ENCODE data around the gene BPIFB6.

Gene BPIFB6, protein sequence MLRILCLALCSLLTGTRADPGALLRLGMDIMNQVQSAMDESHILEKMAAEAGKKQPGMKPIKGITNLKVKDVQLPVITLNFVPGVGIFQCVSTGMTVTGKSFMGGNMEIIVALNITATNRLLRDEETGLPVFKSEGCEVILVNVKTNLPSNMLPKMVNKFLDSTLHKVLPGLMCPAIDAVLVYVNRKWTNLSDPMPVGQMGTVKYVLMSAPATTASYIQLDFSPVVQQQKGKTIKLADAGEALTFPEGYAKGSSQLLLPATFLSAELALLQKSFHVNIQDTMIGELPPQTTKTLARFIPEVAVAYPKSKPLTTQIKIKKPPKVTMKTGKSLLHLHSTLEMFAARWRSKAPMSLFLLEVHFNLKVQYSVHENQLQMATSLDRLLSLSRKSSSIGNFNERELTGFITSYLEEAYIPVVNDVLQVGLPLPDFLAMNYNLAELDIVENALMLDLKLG

DNA sequence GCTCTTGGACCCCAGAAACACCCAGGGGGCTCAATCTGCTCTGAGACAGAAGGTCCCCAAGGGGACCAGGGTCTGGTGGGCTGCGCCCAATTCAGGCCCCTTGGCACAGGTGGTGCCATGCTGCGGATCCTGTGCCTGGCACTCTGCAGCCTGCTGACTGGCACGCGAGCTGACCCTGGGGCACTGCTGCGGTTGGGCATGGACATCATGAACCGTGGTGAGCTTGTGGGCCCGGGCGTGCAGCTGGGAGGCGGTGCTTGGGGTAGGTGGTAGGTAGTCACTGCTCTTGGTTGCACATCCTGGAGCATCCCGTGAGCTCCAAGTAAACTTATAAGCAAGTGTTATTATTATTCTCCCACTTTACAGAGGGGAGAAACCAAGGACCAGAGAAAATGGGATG lies at the start of gene BPIFB6:
TSS of gene BPIFB6 (plus strand) at position 118 of the 400 bp plus-strand sequence. CDS start at position 118, 0 bp downstream.
- no peak within 1 kb of the TSS for H3K4me3 ChIP-seq (ENCODE audit: low read length)
- no peaks in the 10 kb centered on the region for H3K4me1 ChIP-seq (ENCODE audit: control insufficient read depth, low read length)
- no peaks in the 10 kb centered on the region for H3F3A ChIP-seq (ENCODE audit: control insufficient read depth, insufficient read depth)
- no peak for TF ChIP-seq EZH2phosphoT487 (IDR thresholded peaks at IDR 0.05; ENCODE audit: borderline replicate concordance, low read length)
- TF ChIP-seq, protein P1, sequence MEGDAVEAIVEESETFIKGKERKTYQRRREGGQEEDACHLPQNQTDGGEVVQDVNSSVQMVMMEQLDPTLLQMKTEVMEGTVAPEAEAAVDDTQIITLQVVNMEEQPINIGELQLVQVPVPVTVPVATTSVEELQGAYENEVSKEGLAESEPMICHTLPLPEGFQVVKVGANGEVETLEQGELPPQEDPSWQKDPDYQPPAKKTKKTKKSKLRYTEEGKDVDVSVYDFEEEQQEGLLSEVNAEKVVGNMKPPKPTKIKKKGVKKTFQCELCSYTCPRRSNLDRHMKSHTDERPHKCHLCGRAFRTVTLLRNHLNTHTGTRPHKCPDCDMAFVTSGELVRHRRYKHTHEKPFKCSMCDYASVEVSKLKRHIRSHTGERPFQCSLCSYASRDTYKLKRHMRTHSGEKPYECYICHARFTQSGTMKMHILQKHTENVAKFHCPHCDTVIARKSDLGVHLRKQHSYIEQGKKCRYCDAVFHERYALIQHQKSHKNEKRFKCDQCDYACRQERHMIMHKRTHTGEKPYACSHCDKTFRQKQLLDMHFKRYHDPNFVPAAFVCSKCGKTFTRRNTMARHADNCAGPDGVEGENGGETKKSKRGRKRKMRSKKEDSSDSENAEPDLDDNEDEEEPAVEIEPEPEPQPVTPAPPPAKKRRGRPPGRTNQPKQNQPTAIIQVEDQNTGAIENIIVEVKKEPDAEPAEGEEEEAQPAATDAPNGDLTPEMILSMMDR (IDR thresholded peaks at IDR 0.05; ENCODE audit: low read depth, low read length, poor library complexity, severe bottlenecking): no peak
- no peak within 1 kb of the TSS for H3K27ac ChIP-seq (ENCODE audit: low read depth, low read length)
- H3K27me3 ChIP-seq (ENCODE audit: control insufficient read depth, low read length): no peaks in the 10 kb centered on the region
- no peaks in the 10 kb centered on the region for H3K9me2 ChIP-seq (replicated peaks; ENCODE audit: control insufficient read depth, low read length)
- H4K20me1 ChIP-seq (ENCODE audit: control insufficient read depth, insufficient read depth, low read depth, low read length): no peaks in the 10 kb centered on the region
- no peaks in the 10 kb centered on the region for H3K36me3 ChIP-seq (ENCODE audit: control insufficient read depth, low read length)
- H3K4me2 ChIP-seq (ENCODE audit: low read length): no peak within 1 kb of the TSS
- no peaks in the 10 kb centered on the region for H3K9me3 ChIP-seq (ENCODE audit: control insufficient read depth, insufficient read depth, low read length)
- H3K79me2 ChIP-seq (ENCODE audit: control insufficient read depth, low read length): no peaks in the 10 kb centered on the region

DNA sequence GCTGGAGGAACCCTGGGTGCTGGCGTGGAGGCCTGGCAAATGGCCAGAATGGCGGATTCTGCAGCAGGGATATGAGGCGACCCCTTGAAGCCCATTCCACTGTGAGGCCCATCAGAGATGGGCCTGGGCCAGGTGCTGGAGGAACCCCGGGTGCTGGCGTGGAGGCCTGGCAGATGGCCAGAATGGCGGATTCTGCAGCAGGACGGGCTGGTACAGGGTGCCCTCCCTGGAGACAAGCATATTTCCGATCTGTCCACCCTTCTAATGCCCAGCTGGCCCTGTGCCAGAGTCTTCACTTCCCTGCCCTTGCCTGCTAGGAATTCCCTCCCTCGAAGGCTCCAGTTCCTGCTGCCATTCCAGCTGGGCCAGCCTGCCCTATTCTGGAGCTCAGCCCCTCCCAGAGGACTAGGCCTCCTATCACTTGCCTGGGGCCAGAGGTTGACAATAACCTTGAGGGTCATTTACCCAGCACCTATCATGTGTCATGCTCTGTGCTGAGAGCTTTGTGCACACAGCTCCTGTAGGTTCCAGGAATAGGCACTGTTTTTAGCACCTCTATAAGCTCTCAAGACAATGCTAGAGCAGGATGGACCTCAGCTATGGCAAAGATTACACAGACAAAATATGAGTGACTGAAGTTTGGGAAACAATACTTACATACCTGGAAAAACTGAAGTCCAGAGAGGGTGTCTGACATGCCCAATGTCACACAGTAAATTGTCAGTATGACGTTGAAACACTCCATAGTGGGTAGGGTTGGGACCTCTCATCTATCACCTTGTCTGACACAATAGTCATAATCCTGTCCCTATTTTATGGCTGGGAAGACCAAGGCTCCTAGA lies 48.6 kb upstream of the BPIFB6 start:
- no peak overlapping the region for H3K4me2 ChIP-seq (ENCODE audit: low read length)
- 0 out of 2 replicates have a peak, but pooled peaks cover 3% of the 10 kb centered on the region for H3K27me3 ChIP-seq (ENCODE audit: control insufficient read depth, low read length)
- H3K9me2 ChIP-seq (replicated peaks; ENCODE audit: control insufficient read depth, low read length): no peaks in the 10 kb centered on the region
- H3K4me3 ChIP-seq (ENCODE audit: low read length): no peak overlapping the region
- H3K79me2 ChIP-seq (ENCODE audit: control insufficient read depth, low read length): no peaks in the 10 kb centered on the region
- no peaks in the 10 kb centered on the region for H3F3A ChIP-seq (ENCODE audit: control insufficient read depth, insufficient read depth)
- H3K4me1 ChIP-seq (ENCODE audit: control insufficient read depth, low read length): no peaks in the 10 kb centered on the region
- H3K36me3 ChIP-seq (ENCODE audit: control insufficient read depth, low read length): no peaks in the 10 kb centered on the region
- H3K27ac ChIP-seq (ENCODE audit: low read depth, low read length): no peak overlapping the region
- no peaks in the 10 kb centered on the region for H4K20me1 ChIP-seq (ENCODE audit: control insufficient read depth, insufficient read depth, low read depth, low read length)
- H3K9me3 ChIP-seq (ENCODE audit: control insufficient read depth, insufficient read depth, low read length): no peaks in the 10 kb centered on the region
- no peak for TF ChIP-seq EZH2phosphoT487 (IDR thresholded peaks at IDR 0.05; ENCODE audit: borderline replicate concordance, low read length)
- TF ChIP-seq, protein P1 (IDR thresholded peaks at IDR 0.05; ENCODE audit: low read depth, low read length, poor library complexity, severe bottlenecking): no peak

DNA sequence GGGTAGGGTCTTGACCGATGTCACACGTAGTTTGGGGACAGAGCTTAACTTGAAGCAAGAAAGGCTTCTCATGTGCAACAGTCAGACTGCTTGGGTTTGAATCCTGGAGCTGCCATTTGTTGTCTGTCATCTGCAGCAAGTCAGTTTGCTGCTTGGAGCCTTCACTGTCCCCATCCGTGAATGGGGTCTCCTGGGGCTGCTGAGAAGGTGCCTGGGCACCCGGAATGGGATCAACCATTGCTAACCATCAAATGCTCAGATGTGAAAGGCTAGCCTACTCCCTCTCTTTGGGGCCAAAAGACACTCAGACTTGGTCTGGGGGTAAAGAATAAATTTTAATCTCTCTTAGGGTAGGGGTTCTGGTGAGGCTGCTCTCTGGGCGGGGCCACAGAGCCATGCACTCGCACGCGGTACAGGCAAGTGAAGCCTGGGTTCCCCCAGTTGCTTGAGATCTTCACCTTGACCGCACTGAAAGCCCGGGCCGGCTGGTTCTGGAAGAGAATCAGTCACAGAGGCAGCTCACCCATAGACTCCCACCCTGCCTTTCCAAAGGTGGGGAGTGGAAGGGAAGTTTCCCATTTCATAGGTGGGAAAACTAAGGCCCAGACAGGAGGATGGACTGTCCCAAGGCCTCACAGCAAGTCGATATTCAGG lies 47.9 kb upstream of the BPIFB6 start:
- H3K9me3 ChIP-seq (ENCODE audit: control insufficient read depth, insufficient read depth, low read length): no peaks in the 10 kb centered on the region
- H4K20me1 ChIP-seq (ENCODE audit: control insufficient read depth, insufficient read depth, low read depth, low read length): no peaks in the 10 kb centered on the region
- H3K4me3 ChIP-seq (ENCODE audit: low read length): no peak overlapping the region
- H3K4me2 ChIP-seq (ENCODE audit: low read length): no peak overlapping the region
- no peaks in the 10 kb centered on the region for H3K79me2 ChIP-seq (ENCODE audit: control insufficient read depth, low read length)
- H3K27ac ChIP-seq (ENCODE audit: low read depth, low read length): no peak overlapping the region
- no peaks in the 10 kb centered on the region for H3K4me1 ChIP-seq (ENCODE audit: control insufficient read depth, low read length)
- no peaks in the 10 kb centered on the region for H3F3A ChIP-seq (ENCODE audit: control insufficient read depth, insufficient read depth)
- H3K36me3 ChIP-seq (ENCODE audit: control insufficient read depth, low read length): no peaks in the 10 kb centered on the region
- 0 out of 2 replicates have a peak, but pooled peaks cover 3% of the 10 kb centered on the region for H3K27me3 ChIP-seq (ENCODE audit: control insufficient read depth, low read length)
- TF ChIP-seq, protein P1 (IDR thresholded peaks at IDR 0.05; ENCODE audit: low read depth, low read length, poor library complexity, severe bottlenecking): no peak
- no peak for TF ChIP-seq EZH2phosphoT487 (IDR thresholded peaks at IDR 0.05; ENCODE audit: borderline replicate concordance, low read length)
- H3K9me2 ChIP-seq (replicated peaks; ENCODE audit: control insufficient read depth, low read length): no peaks in the 10 kb centered on the region

All from DOHH2 (cell line).